CD4-positive, alpha-beta T cell (primary cell): ENCODE measurements around the gene CIRBP. TPM values are rescaled to one million over a fixed set of nuclear protein-coding genes. Genes with fewer than 3 reads are reported as not detected.

ENCODE experiments used
- ATAC-seq: fragments of 200-7000 bp; cut with Tn5 transposase; one replicate; pipeline ENCODE4 v1.10.0; 2022; ENCODE audit warnings: mild to moderate bottlenecking; ENCODE audit not compliant: poor library complexity
- CTCF ChIA-PET: fragments of 350-600 bp; sonication (Branson Sonifier 250); formaldehyde crosslinking; loops from one replicate; lab custom pipeline; 2021; ENCODE audit warnings: antibody characterized with exemption, inconsistent platforms; lab: Charles Lee
- POLR2A ChIA-PET: fragments of 350-600 bp; sonication (Branson Sonifier 250); formaldehyde crosslinking; loops from one replicate; lab custom pipeline; 2021; ENCODE audit warnings: antibody characterized with exemption, inconsistent platforms; lab: Charles Lee
- DNase-seq, 14 experiments: peaks; one replicate each; pipeline ENCODE4 v3.0.0-alpha.2; 2013 to 2020; ENCODE audit warnings: mixed read lengths in 2 of 14
- H3K27ac ChIP-seq, 2 donors: one replicate each; pipeline versions ENCODE4 v1.5.1 to v1.7.0; 2013; ENCODE audit warnings: low read length in 2 of 2, low read depth in 1 of 2, mild to moderate bottlenecking in 1 of 2
- H3K27me3 ChIP-seq, 2 experiments: 1 replicate in 1 of 2; 2 replicates in 1 of 2; pipeline versions ENCODE4 v1.6.1 to v1.7.0; 2013; ENCODE audit warnings: low read length in 2 of 2, control low read depth in 1 of 2, mild to moderate bottlenecking in 1 of 2, moderate library complexity in 1 of 2; ENCODE audit not compliant: insufficient read depth in 2 of 2, control insufficient read depth in 1 of 2
- H3K36me3 ChIP-seq: one replicate; pipeline ENCODE4 v1.6.1; 2013; ENCODE audit warnings: low read length, control low read depth; ENCODE audit not compliant: insufficient read depth
- H3K4me1 ChIP-seq: one replicate; pipeline ENCODE4 v1.6.1; 2013; ENCODE audit warnings: low read length, control low read depth; ENCODE audit not compliant: insufficient read depth
- H3K4me3 ChIP-seq: one replicate; pipeline ENCODE4 v1.5.1; 2013; ENCODE audit warnings: mild to moderate bottlenecking, low read length, moderate library complexity
- H3K9me3 ChIP-seq, 2 experiments: 1 replicate in 1 of 2; 2 replicates in 1 of 2; pipeline versions ENCODE4 v1.6.1 to v1.7.0; 2013; ENCODE audit warnings: low read length in 2 of 2, mild to moderate bottlenecking in 2 of 2, control low read depth in 1 of 2, moderate library complexity in 1 of 2; ENCODE audit not compliant: control insufficient read depth in 1 of 2, insufficient read depth in 1 of 2
- H3K27ac Mint-ChIP-seq: one replicate; pipeline ENCODE4 v1.8.0; 2020; ENCODE audit warnings: mixed read lengths
- H3K27me3 Mint-ChIP-seq: one replicate; pipeline ENCODE4 v1.8.0; 2021; ENCODE audit warnings: mixed read lengths
- H3K36me3 Mint-ChIP-seq: one replicate; pipeline ENCODE4 v1.8.0; 2021; ENCODE audit warnings: low read depth, mixed read lengths
- H3K4me1 Mint-ChIP-seq: one replicate; pipeline ENCODE4 v1.8.0; 2021; ENCODE audit warnings: low read depth, mixed read lengths
- H3K4me3 Mint-ChIP-seq: one replicate; pipeline ENCODE4 v1.8.0; 2020; ENCODE audit warnings: mild to moderate bottlenecking, mixed read lengths
- H3K9me3 Mint-ChIP-seq: one replicate; pipeline ENCODE4 v1.8.0; 2020; ENCODE audit warnings: mixed read lengths
- CTCF ChIP-seq: fragments of 200-600 bp; IDR thresholded peaks from one replicate; pipeline ENCODE4 v1.8.0; 2022; ENCODE audit warnings: antibody characterized with exemption, mild to moderate bottlenecking
- intact Hi-C, 2 experiments: fragments of 100-400 bp; cut with DNase I in 1 of 2; cut with micrococcal nuclease in 1 of 2; formaldehyde crosslinking; loops; one replicate each; pipeline versions ENCODE4 v1.15.1 to v1.9.0; 2023 to 2025; cut with DNase I, micrococcal nuclease
- total RNA-seq, 174 experiments: library from RNA in 2 of 174; stranded (reverse) in 2 of 174; gene quantifications; one replicate each; pipeline ENCODE4 v1.2.3 and lab custom pipeline; 2021 to 2026

The CIRBP gene
- total RNA-seq, 2 experiments from 2014 or later: 614 to 628 TPM

DNA sequence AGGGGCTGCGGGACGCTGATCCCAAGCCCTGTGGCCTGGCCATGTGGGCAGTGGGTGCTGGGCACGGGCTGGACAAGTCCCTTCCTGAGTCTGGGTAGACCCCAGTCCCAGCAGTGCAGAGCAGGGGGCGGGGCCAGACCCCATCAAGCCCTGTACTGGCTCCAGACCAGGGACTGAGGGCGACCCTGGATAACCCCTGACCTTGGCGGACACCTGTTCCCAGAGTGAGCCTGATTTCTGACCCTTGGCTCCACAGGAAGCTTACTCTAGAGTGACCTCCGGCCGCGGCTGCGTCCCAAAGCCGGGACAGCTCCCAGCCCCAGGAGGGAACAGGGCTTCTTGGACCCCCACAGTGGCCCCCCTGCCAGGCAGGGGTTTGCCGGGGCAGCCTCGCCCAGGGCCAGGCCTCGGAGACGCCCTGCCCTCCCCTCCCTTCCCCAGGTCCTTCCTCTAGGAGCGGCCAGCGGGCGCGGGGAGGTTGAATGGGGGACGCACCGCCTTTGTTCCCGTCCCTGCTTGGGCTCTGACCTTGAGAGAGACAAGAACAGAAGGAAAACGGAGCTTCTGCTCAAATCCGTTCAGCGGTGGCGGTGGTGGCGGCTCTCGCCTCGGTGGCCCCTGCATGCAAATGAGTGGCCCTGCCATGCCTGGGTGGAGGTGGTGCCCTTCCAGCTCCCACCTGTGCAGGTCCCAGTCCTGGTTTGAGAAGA lies 14.2 kb downstream of the CIRBP start:
- ChIA-PET CTCF (no interaction called here), POLR2A (interaction anchor here (0.7 to 2.0 kb wide), 3 partner anchors 8 to 119 kb away, joined by 3 to 7 read pairs (median 7); partner anchors contain the start of genes CIRBP and FAM174C)
- DNase-seq (peak in 1 of 14 experiments; percentile 4), ATAC-seq (no peak)
- peaks cover 32 to 38% of the 10 kb centered on the region in 2 experiments for H3K27me3 ChIP-seq
- Mint-ChIP-seq H3K4me3 (no peak overlapping the region), H3K4me1 (peaks cover 16% of the 10 kb centered on the region), H3K27me3 (peaks cover 21% of the 10 kb centered on the region), H3K9me3 (no peaks in the 10 kb centered on the region), H3K27ac (no peak overlapping the region), H3K36me3 (peaks cover 11% of the 10 kb centered on the region)
- intact Hi-C loops: no loop called here
- H3K9me3 ChIP-seq: peaks cover 0 to 24% of the 10 kb centered on the region in 2 experiments
- H3K36me3 ChIP-seq: peaks cover 17% of the 10 kb centered on the region
- no peak for TF ChIP-seq CTCF
- H3K4me1 ChIP-seq: peaks cover 24% of the 10 kb centered on the region
- H3K4me3 ChIP-seq: no peak overlapping the region
- no peak overlapping the region for H3K27ac ChIP-seq

GRCh38 chr19:1283917-1284292 lies 14.8 kb downstream of the CIRBP start:
- no peak for TF ChIP-seq CTCF
- Mint-ChIP-seq H3K4me3 (no peak overlapping the region), H3K4me1 (peaks cover 16% of the 10 kb centered on the region), H3K27me3 (peaks cover 22% of the 10 kb centered on the region), H3K27ac (no peak overlapping the region), H3K9me3 (no peaks in the 10 kb centered on the region), H3K36me3 (peaks cover 11% of the 10 kb centered on the region)
- ChIA-PET CTCF (no interaction called here), POLR2A (interaction anchor here (1.5 to 2.0 kb wide), 2 partner anchors 9 to 15 kb away, joined by 7 read pairs; partner anchors contain the start of genes CIRBP and FAM174C)
- Histone ChIP-seq H3K36me3 (peaks cover 13% of the 10 kb centered on the region), H3K4me3 (no peak overlapping the region), H3K27ac (no peak overlapping the region), H3K4me1 (peaks cover 24% of the 10 kb centered on the region), H3K27me3 (peaks cover 34 to 43% of the 10 kb centered on the region in 2 experiments), H3K9me3 (peaks cover 0 to 29% of the 10 kb centered on the region in 2 experiments)
- intact Hi-C loops: no loop called here
- peak in 1 of 14 experiments; percentile 4 for DNase-seq
- no peak for ATAC-seq

- Mint-ChIP-seq H3K4me1 (peaks cover 15% of the 10 kb centered on the region), H3K36me3 (peaks cover 9% of the 10 kb centered on the region), H3K27me3 (peaks cover 26% of the 10 kb centered on the region), H3K9me3 (no peaks in the 10 kb centered on the region), H3K27ac (no peak overlapping the region), H3K4me3 (peak overlapping the region; percentile 8)
- DNase-seq (no peak), ATAC-seq (no peak)
- no peak for TF ChIP-seq CTCF
- Histone ChIP-seq H3K4me1 (peaks cover 22% of the 10 kb centered on the region), H3K9me3 (peaks cover 0 to 34% of the 10 kb centered on the region in 2 experiments), H3K36me3 (peaks cover 7% of the 10 kb centered on the region), H3K27me3 (peaks cover 34 to 49% of the 10 kb centered on the region in 2 experiments), H3K27ac (no peak overlapping the region), H3K4me3 (no peak overlapping the region)
- ChIA-PET CTCF (interaction anchor here (0.9 kb wide), 1 partner anchor 40 kb away, joined by 3 read pairs; no protein-coding TSS in a partner anchor), POLR2A (interaction anchor here (1.5 to 2.0 kb wide), 2 partner anchors 9 to 15 kb away, joined by 7 read pairs; partner anchors contain the start of genes CIRBP and FAM174C)
- intact Hi-C loops: no loop called here
Observed at GRCh38 chr19:1284293-1284978, 15.3 kb downstream of the CIRBP start.
